Measurements from ENCODE around the gene NTM. TPM values are rescaled to one million over a fixed set of nuclear protein-coding genes. Genes with fewer than 3 reads are reported as not detected.

Gene NTM
- total RNA-seq, 1 experiment from 2014 or later: 9.9 TPM

GRCh38 chr11:132161403-132162078 is 791.1 kb downstream of the NTM start:
- Histone ChIP-seq H4K8ac (replicated peaks; ENCODE audit: insufficient read length, low read depth, low read length) (no peak overlapping the region), H3K56ac (ENCODE audit: insufficient read length, low read depth, low read length) (no peak overlapping the region), H2BK12ac (ENCODE audit: insufficient read length, low read depth, low read length) (no peak overlapping the region), H3T11ph (ENCODE audit: low read length) (no peak overlapping the region), H3K18ac (ENCODE audit: insufficient read length, low read depth, low read length) (no peak overlapping the region), H3K79me2 (ENCODE audit: insufficient read depth, low read length) (no peaks in the 10 kb centered on the region), H4K91ac (ENCODE audit: insufficient read length, low read depth, low read length) (no peak overlapping the region), H3K27me3 (ENCODE audit: insufficient read depth, low read length) (no peaks in the 10 kb centered on the region), H3K4me1 (ENCODE audit: insufficient read depth, low read length) (no peaks in the 10 kb centered on the region), H3K4me2 (ENCODE audit: insufficient read depth, insufficient read length, low read length) (no peak overlapping the region), H2BK5ac (ENCODE audit: insufficient read length, low read length) (no peak overlapping the region), H2AFZ (ENCODE audit: low read length) (no peak overlapping the region), H4K20me1 (ENCODE audit: control insufficient read depth, insufficient read depth, insufficient read length) (no peaks in the 10 kb centered on the region), H2BK120ac (ENCODE audit: low read depth, low read length, poor library complexity, severe bottlenecking) (no peak overlapping the region), H2AK5ac (ENCODE audit: insufficient read length, low read length) (no peak overlapping the region), H2BK15ac (ENCODE audit: low read depth, low read length) (no peak overlapping the region), H3K14ac (ENCODE audit: insufficient read depth, low read length) (no peak overlapping the region), H3K79me1 (ENCODE audit: insufficient read depth, low read depth, low read length, poor library complexity, severe bottlenecking) (no peaks in the 10 kb centered on the region), H3K23me2 (ENCODE audit: insufficient read length, low read depth, low read length, poor library complexity, severe bottlenecking) (no peaks in the 10 kb centered on the region), H3K9ac (ENCODE audit: extremely low read depth, insufficient read length, low read length) (no peak overlapping the region), H3K9me3 (ENCODE audit: control insufficient read depth, low read depth, low read length) (no peaks in the 10 kb centered on the region), H4K5ac (ENCODE audit: insufficient read length, low read depth, low read length) (no peak overlapping the region), H3K4ac (ENCODE audit: low read depth, low read length) (no peak overlapping the region), H3K23ac (ENCODE audit: insufficient read length, low read depth, low read length) (no peak overlapping the region), H2BK20ac (ENCODE audit: low read depth, low read length, poor library complexity, severe bottlenecking) (no peak overlapping the region), H3K27ac (ENCODE audit: insufficient read length, low read depth, low read length) (no peak overlapping the region)
- Mint-ChIP-seq H3K27me3 (ENCODE audit: low read depth) (no peaks in the 10 kb centered on the region), H3K4me3 (no peak overlapping the region), H3K27ac (no peak overlapping the region), H3K9me3 (no peaks in the 10 kb centered on the region), H3K4me1 (peaks cover 5 to 6% of the 10 kb centered on the region in 2 experiments), H3K36me3 (ENCODE audit: insufficient read depth in 1 of 3, low read depth in 3 of 3) (no peaks in the 10 kb centered on the region)
- DNase-seq: no peak
- no peak for TF ChIP-seq CTCF (conservative IDR thresholded peaks at IDR 0.05)
- no CpG with 5 or more reads among the region's 26 CpGs for WGBS (ENCODE audit: extremely low coverage, insufficient read length, low lambda C conversion rate)
